GM12878 (cell line): ENCODE measurements around the gene SPOP. TPM values are rescaled to one million over a fixed set of nuclear protein-coding genes. Genes with fewer than 3 reads are reported as not detected.

Experiments
- ATAC-seq: fragments of 200-7000 bp; cut with Tn5 transposase; 3 replicates; pipeline ENCODE4 v1.9.1; 2020; ENCODE audit warnings: mild to moderate bottlenecking, moderate library complexity
- BruUV-seq: library from RNA; stranded (reverse); fragments of 400-500 nt; replicated peaks from 2 replicates; lab custom pipeline; 2021; lab: Mats Ljungman, UMichigan
- CTCF ChIA-PET: fragments of 300-600 bp; sonication (Branson Sonifier 250); formaldehyde crosslinking; extraction: SDS; loops from one replicate; lab custom pipeline; 2021; ENCODE audit warnings: inconsistent platforms; lab: Yijun Ruan, JAX
- POLR2A ChIA-PET: fragments of 350-600 bp; formaldehyde crosslinking; extraction: SDS; loops from one replicate; lab custom pipeline; 2021; ENCODE audit warnings: inconsistent platforms; lab: Charles Lee
- RAD21 ChIA-PET: fragments of 300-600 bp; sonication (Branson Sonifier 250); formaldehyde crosslinking; loops from one replicate; lab custom pipeline; 2023; ENCODE audit warnings: antibody characterized with exemption; ENCODE audit not compliant: unreplicated experiment; lab: Charles Lee
- SMC1A ChIA-PET: fragments of 300-600 bp; sonication (Branson Sonifier 250); formaldehyde crosslinking; loops from one replicate; lab custom pipeline; 2023; ENCODE audit not compliant: unreplicated experiment, uncharacterized antibody; lab: Charles Lee
- DNase-seq: peaks from one replicate; pipeline ENCODE4 v3.0.0-alpha.2; 2011; ENCODE audit warnings: low read depth, low spot score
- FAIRE-seq: peaks from 3 replicates; lab custom pipeline; 2011; peaks lifted over from hg19 to GRCh38; lab: Jason Lieb, UNC
- H2AFZ ChIP-seq: 2 replicates; pipeline ENCODE4 v1.6.0; 2011; ENCODE audit warnings: low read depth, low read length, control low read depth; ENCODE audit not compliant: control insufficient read depth
- H3K27ac ChIP-seq: 2 replicates; pipeline ENCODE4 v1.5.1; 2011; ENCODE audit warnings: control low read depth; ENCODE audit not compliant: control insufficient read depth, insufficient read depth
- H3K27me3 ChIP-seq, 2 experiments: replicated peaks in 1 of 2; 2 replicates each; pipeline versions ENCODE4 v1.6.0 to v1.6.1; 2011; ENCODE audit warnings: low read length in 1 of 2; ENCODE audit not compliant: control insufficient read depth in 2 of 2, insufficient read depth in 2 of 2
- H3K36me3 ChIP-seq, 2 experiments: 2 replicates each; pipeline ENCODE4 v1.5.1; 2011; ENCODE audit warnings: low read length in 1 of 2; ENCODE audit not compliant: control insufficient read depth in 2 of 2, insufficient read depth in 2 of 2
- H3K4me1 ChIP-seq: 2 replicates; pipeline ENCODE4 v1.6.1; 2011; ENCODE audit warnings: mild to moderate bottlenecking, low read length, moderate library complexity, mixed read lengths; ENCODE audit not compliant: control insufficient read depth, insufficient read depth
- H3K4me2 ChIP-seq: 2 replicates; pipeline ENCODE4 v1.6.0; 2011; ENCODE audit warnings: control low read depth; ENCODE audit not compliant: control insufficient read depth, insufficient read depth
- H3K4me3 ChIP-seq: fragments of 200-600 bp; sonication (generic); 2 replicates; pipeline ENCODE4 v1.5.1; 2016
- H3K79me2 ChIP-seq: 2 replicates; pipeline ENCODE4 v1.6.0; 2011; ENCODE audit warnings: low read length; ENCODE audit not compliant: control insufficient read depth, insufficient read depth
- H3K9ac ChIP-seq: 2 replicates; pipeline ENCODE4 v1.8.0; 2011; ENCODE audit warnings: low read length, control low read depth, mixed read lengths; ENCODE audit not compliant: control insufficient read depth, insufficient read depth
- H3K9me3 ChIP-seq: replicated peaks from 3 replicates; pipeline ENCODE4 v1.5.1; 2011; ENCODE audit warnings: mild to moderate bottlenecking, low read length; ENCODE audit not compliant: control insufficient read depth, insufficient read depth
- H4K20me1 ChIP-seq: 2 replicates; pipeline ENCODE4 v1.6.0; 2011; ENCODE audit not compliant: control insufficient read depth, insufficient read depth
- BACH1 ChIP-seq: fragments of 450-650 bp; IDR thresholded peaks from 2 replicates; pipeline ENCODE4 v1.6.1; 2017; ENCODE audit warnings: mild to moderate bottlenecking, borderline replicate concordance
- BMI1 ChIP-seq: fragments of 450-650 bp; IDR thresholded peaks from 2 replicates; pipeline ENCODE4 v1.6.1; 2016; ENCODE audit warnings: mild to moderate bottlenecking, moderate library complexity, borderline replicate concordance
- MTA3 ChIP-seq: IDR thresholded peaks from 2 replicates; pipeline ENCODE4 v1.6.1; 2012; ENCODE audit warnings: low read length, inconsistent platforms, borderline replicate concordance
- NFXL1 ChIP-seq: fragments of 450-650 bp; IDR thresholded peaks from 2 replicates; pipeline ENCODE4 v1.6.1; 2017; ENCODE audit warnings: antibody characterized with exemption, mild to moderate bottlenecking, borderline replicate concordance
- POU2F2 ChIP-seq: IDR thresholded peaks from 3 replicates; pipeline ENCODE4 v1.6.1; 2011; ENCODE audit warnings: low read depth, mild to moderate bottlenecking, low read length, borderline replicate concordance
- RFX5 ChIP-seq: IDR thresholded peaks from 2 replicates; pipeline ENCODE4 v1.6.1; 2011; ENCODE audit warnings: low read depth, low read length, improper control_type of control experiment
- SMARCA5 ChIP-seq: fragments of 450-650 bp; IDR thresholded peaks from 2 replicates; pipeline ENCODE4 v1.6.1; 2017; ENCODE audit warnings: mild to moderate bottlenecking
- ZBED1 ChIP-seq: IDR thresholded peaks from 2 replicates; pipeline ENCODE4 v1.6.1; 2016; ENCODE audit warnings: borderline replicate concordance
- ZNF24 ChIP-seq: fragments of 450-650 bp; IDR thresholded peaks from 2 replicates; pipeline ENCODE4 v1.6.1; 2017; ENCODE audit warnings: antibody characterized with exemption, mild to moderate bottlenecking
- WGBS: methylation state at CpG from one replicate; pipeline ENCODE4 v1.1.6; 2016; ENCODE audit warnings: low lambda C conversion rate; ENCODE audit not compliant: insufficient replicate concordance, insufficient coverage; ENCODE audit errors: missing lambda C conversion rate; 5-methylcytosine and 5-hydroxymethylcytosine counted together
- in situ Hi-C: fragments of 300-500 bp; cut with MboI; formaldehyde crosslinking; loops from 9 replicates; pipeline ENCODE4 v1.14.3; 2018; ENCODE audit warnings: mixed read lengths
- intact Hi-C: fragments of 100-400 bp; cut with micrococcal nuclease; formaldehyde crosslinking; loops from one replicate; pipeline ENCODE4 v1.14.2; 2022; ENCODE audit not compliant: unreplicated experiment
- polyA plus RNA-seq, 11 experiments: library from polyadenylated mRNA; depleted of rRNA in 4 of 11; unstranded in 6 of 11; stranded (reverse) in 5 of 11; fragments of >200 nt; fragmentation: Nextera tagmentation in 4 of 11; fragmentation: Illumina TruSeq in 1 of 11; extraction: Ambion mirVana in 4 of 11; extraction: Trizol in 1 of 11; gene quantifications; 1 replicate in 1 of 11; 2 replicates in 10 of 11; pipeline versions ENCODE4 v1.2.1 to v1.2.3, GENCODE V29; 2011 to 2016; ENCODE audit warnings: inconsistent platforms in 2 of 11, missing spikeins in 2 of 11, low read depth in 1 of 11
- total RNA-seq, 4 experiments: library from RNA; depleted of rRNA in 3 of 4; stranded (reverse); fragments of >200 nt in 3 of 4; fragmentation: Illumina TruSeq in 1 of 4; extraction: Trizol in 1 of 4; gene quantifications; 2 replicates each; pipeline versions ENCODE4 v1.2.1 to v1.2.3, GENCODE V29; 2013 to 2021
- TF ChIP-seq, protein P1 (sequence below): IDR thresholded peaks from 2 replicates; pipeline ENCODE4 v1.6.1; 2011; ENCODE audit warnings: low read depth, mild to moderate bottlenecking, low read length, moderate library complexity, borderline replicate concordance; ENCODE audit errors: extremely low read depth
- TF ChIP-seq, protein P2 (sequence below): fragments of 450-650 bp; IDR thresholded peaks from 2 replicates; pipeline ENCODE4 v1.6.1; 2017; ENCODE audit warnings: borderline replicate concordance
- TF ChIP-seq, protein P3 (sequence below): IDR thresholded peaks from 2 replicates; pipeline ENCODE4 v1.6.1; 2011; ENCODE audit warnings: low read depth, low read length, improper control_type of control experiment, borderline replicate concordance

The SPOP gene
- total and polyA plus RNA-seq, 10 of the 15 experiments (the other 5 are each of a cell fraction or from before 2014, with no cell fraction given), result 35.1 to 80.4 (median 44.7) TPM

DNA sequence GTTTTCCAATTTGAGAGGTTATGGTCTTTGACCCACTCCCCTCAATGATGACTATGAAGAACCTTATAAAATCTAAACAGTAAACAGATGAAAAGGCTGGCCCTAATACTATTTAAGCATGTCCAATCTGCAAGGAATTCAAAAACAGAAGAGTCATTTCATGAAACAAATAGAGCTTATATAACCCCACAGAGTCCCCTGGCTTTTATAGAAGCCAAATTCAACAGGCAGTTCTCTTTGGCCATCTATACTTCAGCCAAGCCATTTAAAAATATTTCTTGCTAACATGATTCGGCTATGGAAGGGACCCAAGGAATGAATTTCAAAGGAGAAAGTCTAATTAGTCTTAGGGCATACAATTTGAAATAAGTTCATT is 43.4 kb downstream of the SPOP start:
- 96% methylated on average over 1 of the region's 1 CpG for WGBS
- FAIRE-seq (no peak), ATAC-seq (no peak), DNase-seq (no peak)
- TF ChIP-seq MTA3 (no peak), NFXL1 (no peak), ZBED1 (no peak), POU2F2 (no peak), RFX5 (no peak), ZNF24 (no peak), BACH1 (no peak), SMARCA5 (no peak), BMI1 (no peak)
- TF ChIP-seq, protein P1, sequence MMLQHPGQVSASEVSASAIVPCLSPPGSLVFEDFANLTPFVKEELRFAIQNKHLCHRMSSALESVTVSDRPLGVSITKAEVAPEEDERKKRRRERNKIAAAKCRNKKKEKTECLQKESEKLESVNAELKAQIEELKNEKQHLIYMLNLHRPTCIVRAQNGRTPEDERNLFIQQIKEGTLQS, result no peak
- TF ChIP-seq, protein P2, sequence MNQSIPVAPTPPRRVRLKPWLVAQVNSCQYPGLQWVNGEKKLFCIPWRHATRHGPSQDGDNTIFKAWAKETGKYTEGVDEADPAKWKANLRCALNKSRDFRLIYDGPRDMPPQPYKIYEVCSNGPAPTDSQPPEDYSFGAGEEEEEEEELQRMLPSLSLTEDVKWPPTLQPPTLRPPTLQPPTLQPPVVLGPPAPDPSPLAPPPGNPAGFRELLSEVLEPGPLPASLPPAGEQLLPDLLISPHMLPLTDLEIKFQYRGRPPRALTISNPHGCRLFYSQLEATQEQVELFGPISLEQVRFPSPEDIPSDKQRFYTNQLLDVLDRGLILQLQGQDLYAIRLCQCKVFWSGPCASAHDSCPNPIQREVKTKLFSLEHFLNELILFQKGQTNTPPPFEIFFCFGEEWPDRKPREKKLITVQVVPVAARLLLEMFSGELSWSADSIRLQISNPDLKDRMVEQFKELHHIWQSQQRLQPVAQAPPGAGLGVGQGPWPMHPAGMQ, result no peak
- TF ChIP-seq, protein P3, sequence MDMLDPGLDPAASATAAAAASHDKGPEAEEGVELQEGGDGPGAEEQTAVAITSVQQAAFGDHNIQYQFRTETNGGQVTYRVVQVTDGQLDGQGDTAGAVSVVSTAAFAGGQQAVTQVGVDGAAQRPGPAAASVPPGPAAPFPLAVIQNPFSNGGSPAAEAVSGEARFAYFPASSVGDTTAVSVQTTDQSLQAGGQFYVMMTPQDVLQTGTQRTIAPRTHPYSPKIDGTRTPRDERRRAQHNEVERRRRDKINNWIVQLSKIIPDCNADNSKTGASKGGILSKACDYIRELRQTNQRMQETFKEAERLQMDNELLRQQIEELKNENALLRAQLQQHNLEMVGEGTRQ, result no peak
- Histone ChIP-seq H3K36me3 (peaks cover 0 to 6% of the 10 kb centered on the region in 2 experiments; a peak in 1 of 4 replicates), H2AFZ (no peak overlapping the region), H3K4me3 (no peak overlapping the region), H3K4me1 (no peaks in the 10 kb centered on the region), H3K27me3 (no peaks in the 10 kb centered on the region), H3K9me3 (peaks cover 1% of the 10 kb centered on the region; the same call in 2 of the 3 replicates), H3K79me2 (peaks cover 31% of the 10 kb centered on the region), H3K4me2 (no peak overlapping the region), H3K9ac (no peak overlapping the region), H4K20me1 (no peaks in the 10 kb centered on the region), H3K27ac (no peak overlapping the region)
- no TSS peak for BruUV-seq
- CTCF ChIA-PET, result interaction anchor here (0.6 to 1.8 kb wide), 3 partner anchors 12 to 277 kb away, joined by 3 to 9 read pairs (median 3); no protein-coding TSS in a partner anchor
- intact Hi-C loops (no loop called here), in situ Hi-C loops (no loop called here)
- SMC1A ChIA-PET, result interaction anchor here (5.6 kb wide), 1 partner anchor 12 kb away, joined by 53 read pairs; no protein-coding TSS in a partner anchor
- RAD21 ChIA-PET, result interaction anchor here (0.6 kb wide), 1 partner anchor 10 kb away, joined by 4 read pairs; no protein-coding TSS in a partner anchor
- POLR2A ChIA-PET, result interaction anchor here (1.0 kb wide), 1 partner anchor 12 kb away, joined by 3 read pairs; no protein-coding TSS in a partner anchor
